Neural cell (in vitro differentiated cells): ENCODE results near the gene TRIM37.

ENCODE experiments used
- CTCF ChIP-seq: fragments of 450-650 bp; IDR thresholded peaks from 2 replicates; pipeline ENCODE4 v1.5.1; 2014; ENCODE audit warnings: antibody characterized with exemption, mild to moderate bottlenecking, moderate library complexity; ENCODE audit not compliant: poor library complexity, severe bottlenecking
- TAF1 ChIP-seq: IDR thresholded peaks from 2 replicates; pipeline ENCODE4 v1.6.1; 2012; ENCODE audit warnings: low read depth

DNA sequence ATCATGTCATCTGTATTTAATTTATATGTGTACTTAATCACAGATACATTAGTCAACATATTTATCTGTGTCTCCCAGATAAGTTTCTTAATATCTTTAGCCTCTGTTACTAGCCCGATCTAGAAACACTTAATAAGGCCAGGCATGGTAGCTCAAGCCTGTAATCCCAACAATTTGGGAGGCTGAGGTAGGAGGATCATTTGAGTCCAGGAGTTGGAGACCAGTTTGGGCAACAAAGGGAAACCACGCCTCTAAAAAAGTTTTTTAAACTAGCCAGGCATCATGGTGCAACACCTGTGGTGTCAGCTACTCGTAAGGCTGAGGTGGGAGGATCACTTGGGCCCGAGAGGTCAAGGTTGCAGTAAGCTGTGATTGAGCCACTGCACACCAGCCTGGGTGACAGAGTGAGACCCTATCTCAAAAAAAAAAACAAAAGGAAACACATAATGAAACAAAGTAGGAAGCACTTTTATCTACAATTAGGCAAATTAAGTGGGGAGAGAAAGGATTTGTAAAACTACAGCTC, 39.0 kb upstream of the TRIM37 start:
- TF ChIP-seq TAF1: no peak
- no peak for TF ChIP-seq CTCF
